ENCODE measurements around the gene DNM3.

The DNM3 gene

DNA sequence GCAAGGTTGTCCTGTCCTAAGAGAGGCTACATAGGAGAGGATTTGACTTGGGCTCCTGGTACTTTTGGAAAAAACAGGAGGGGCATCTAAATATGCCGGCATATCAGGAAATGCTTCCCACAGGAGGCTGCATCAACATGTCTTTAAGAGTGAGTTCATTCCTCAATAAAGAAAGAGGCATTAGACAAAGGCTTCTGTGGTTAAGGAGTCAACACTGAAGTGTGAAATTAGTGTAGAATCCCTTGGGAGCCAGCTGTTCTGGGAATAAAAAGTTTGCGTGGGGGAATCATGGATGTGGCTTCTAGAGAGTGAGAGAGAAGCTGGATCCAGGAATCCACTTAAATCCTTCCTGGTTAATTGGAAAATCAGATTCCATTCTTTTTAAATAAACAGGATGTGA lies 69.5 kb downstream of the DNM3 start:
- no peak for TF ChIP-seq CTCF (IDR thresholded peaks at IDR 0.05)

DNA sequence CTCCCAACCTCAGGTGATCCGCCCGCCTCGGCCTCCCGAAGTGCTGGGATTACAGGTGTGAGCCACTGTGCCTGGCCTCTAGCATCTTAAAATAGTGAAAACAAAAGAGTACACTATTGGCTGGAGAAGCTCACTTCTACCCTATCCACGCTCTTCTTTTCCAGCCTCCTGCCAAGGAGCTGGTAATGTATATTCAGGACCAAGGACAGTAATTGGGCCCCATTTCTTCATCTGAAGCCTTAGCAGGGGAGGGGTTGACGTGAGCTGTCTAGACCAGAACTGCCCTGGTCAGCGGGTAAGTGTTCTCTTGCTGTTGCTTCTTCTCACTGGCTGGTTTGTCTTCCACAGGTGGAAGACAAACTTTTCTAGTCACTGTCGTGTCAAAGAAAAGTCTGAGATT lies 70.2 kb downstream of the DNM3 start:
- TF ChIP-seq CTCF (IDR thresholded peaks at IDR 0.05), result no peak

- TF ChIP-seq CTCF (IDR thresholded peaks at IDR 0.05), result no peak
These were observed 71.3 kb downstream of the DNM3 start for GRCh38 chr1:171912509-171913175.

DNA sequence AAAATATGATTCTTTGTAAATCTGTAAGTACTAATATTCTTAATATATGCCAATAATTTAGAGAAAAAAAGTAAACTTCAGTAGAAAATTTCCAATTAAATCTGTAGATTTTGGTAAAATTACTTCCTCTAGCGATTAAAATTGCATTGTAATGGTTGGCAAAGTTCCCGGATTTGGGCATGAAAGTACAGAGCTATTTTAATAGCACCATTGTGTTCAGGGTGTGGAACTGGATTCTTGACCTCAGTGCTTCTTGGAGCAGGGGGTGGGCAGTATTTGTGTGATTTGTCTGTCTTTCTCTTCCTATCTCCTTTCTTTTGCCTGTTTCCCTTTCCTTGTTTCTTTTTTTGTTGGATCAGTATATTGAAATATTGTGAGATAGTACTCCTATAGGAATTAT lies 72.1 kb downstream of the DNM3 start:
- TF ChIP-seq CTCF (IDR thresholded peaks at IDR 0.05), result no peak

DNA sequence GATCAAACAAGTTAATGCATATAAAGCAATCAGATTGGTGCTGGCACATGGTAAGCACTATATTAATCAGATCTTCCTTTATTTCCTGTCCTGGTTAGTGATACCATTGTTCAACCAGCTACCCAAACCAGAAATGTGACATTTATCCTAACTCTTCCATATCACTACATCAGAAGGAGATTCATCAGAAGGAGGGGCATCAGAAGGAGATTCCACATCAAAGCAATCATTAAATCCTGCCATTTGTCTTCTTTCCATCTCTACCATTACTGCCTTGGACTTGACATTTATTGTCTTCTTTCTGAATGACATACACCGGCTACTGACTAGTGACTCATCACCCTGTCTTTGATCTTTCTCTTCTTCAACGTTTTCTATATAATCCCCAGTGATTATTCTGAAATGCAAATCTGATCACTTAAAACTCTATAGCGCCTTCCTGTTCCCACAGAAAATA lies 75.0 kb downstream of the DNM3 start:
- no peak for TF ChIP-seq CTCF (IDR thresholded peaks at IDR 0.05)

DNA sequence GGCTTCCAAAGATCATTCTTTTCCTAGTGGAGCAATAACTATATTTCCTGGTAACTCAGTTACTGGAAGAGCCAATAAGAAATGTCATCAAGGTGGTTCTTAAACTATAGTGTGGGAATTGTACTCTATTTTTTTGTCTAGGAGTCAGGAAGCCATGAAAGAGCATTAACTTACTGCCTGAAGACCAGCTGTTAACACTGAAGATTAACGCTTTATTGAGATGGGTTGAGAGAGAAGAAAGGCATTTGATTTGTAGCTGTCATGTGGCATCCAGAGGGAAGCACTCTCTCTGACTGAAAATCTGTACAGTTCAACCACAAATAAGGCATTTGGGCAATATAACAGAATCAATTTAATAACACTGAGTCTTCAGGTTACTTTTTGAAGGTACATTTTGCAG lies 76.0 kb downstream of the DNM3 start:
- TF ChIP-seq CTCF (IDR thresholded peaks at IDR 0.05), result no peak

GRCh38 chr1:171919891-171920887 lies 78.9 kb downstream of the DNM3 start:
- no peak for TF ChIP-seq CTCF (IDR thresholded peaks at IDR 0.05)

All from LNCAP (cell line).